ENCODE measurements around the gene RHBDL3. TPM values are rescaled to one million over a fixed set of nuclear protein-coding genes. Genes with fewer than 3 reads are reported as not detected.

Gene RHBDL3
- total RNA-seq, 1 experiment from 2014 or later: 12.5 TPM

- H3K4me1 Mint-ChIP-seq: peaks cover 42 to 45% of the 10 kb centered on the region in 2 experiments
- Histone ChIP-seq H3K23ac (ENCODE audit: insufficient read length, low read depth, low read length) (no peak overlapping the region), H2BK15ac (ENCODE audit: low read depth, low read length) (no peak overlapping the region), H3K23me2 (ENCODE audit: insufficient read length, low read depth, low read length, poor library complexity, severe bottlenecking) (no peaks in the 10 kb centered on the region), H3K9ac (ENCODE audit: extremely low read depth, insufficient read length, low read length) (no peak overlapping the region), H4K91ac (ENCODE audit: insufficient read length, low read depth, low read length) (no peak overlapping the region), H3K4me1 (ENCODE audit: insufficient read depth, low read length) (peaks cover 15% of the 10 kb centered on the region; the same call in 1 of the 2 replicates), H3K18ac (ENCODE audit: insufficient read length, low read depth, low read length) (no peak overlapping the region), H4K20me1 (ENCODE audit: control insufficient read depth, insufficient read depth, insufficient read length) (no peaks in the 10 kb centered on the region), H2AFZ (ENCODE audit: low read length) (no peak overlapping the region), H2BK12ac (ENCODE audit: insufficient read length, low read depth, low read length) (no peak overlapping the region), H3K56ac (ENCODE audit: insufficient read length, low read depth, low read length) (no peak overlapping the region), H3T11ph (ENCODE audit: low read length) (no peak overlapping the region), H2AK5ac (ENCODE audit: insufficient read length, low read length) (no peak overlapping the region), H3K79me2 (ENCODE audit: insufficient read depth, low read length) (no peaks in the 10 kb centered on the region), H3K4me2 (ENCODE audit: insufficient read depth, insufficient read length, low read length) (no peak overlapping the region), H3K27ac (ENCODE audit: insufficient read length, low read depth, low read length) (no peak overlapping the region), H4K8ac (replicated peaks; ENCODE audit: insufficient read length, low read depth, low read length) (no peak overlapping the region), H3K27me3 (ENCODE audit: insufficient read depth, low read length) (no peaks in the 10 kb centered on the region), H2BK20ac (ENCODE audit: low read depth, low read length, poor library complexity, severe bottlenecking) (no peak overlapping the region), H3K79me1 (ENCODE audit: insufficient read depth, low read depth, low read length, poor library complexity, severe bottlenecking) (no peaks in the 10 kb centered on the region), H3K4ac (ENCODE audit: low read depth, low read length) (no peak overlapping the region), H4K5ac (ENCODE audit: insufficient read length, low read depth, low read length) (no peak overlapping the region), H3K14ac (ENCODE audit: insufficient read depth, low read length) (no peak overlapping the region), H3K9me3 (ENCODE audit: control insufficient read depth, low read depth, low read length) (no peaks in the 10 kb centered on the region), H2BK5ac (ENCODE audit: insufficient read length, low read length) (no peak overlapping the region), H2BK120ac (ENCODE audit: low read depth, low read length, poor library complexity, severe bottlenecking) (no peak overlapping the region)
- no peak for DNase-seq
- no peak overlapping the region; a peak in 1 of 5 replicates for H3K4me3 Mint-ChIP-seq
- H3K27me3 Mint-ChIP-seq (ENCODE audit: low read depth): no peaks in the 10 kb centered on the region
- H3K36me3 Mint-ChIP-seq (ENCODE audit: insufficient read depth in 1 of 3, low read depth in 3 of 3): peaks cover 0 to 27% (median 0%) of the 10 kb centered on the region in 3 experiments; a peak in 3 of 7 replicates
- WGBS (ENCODE audit: extremely low coverage, insufficient read length, low lambda C conversion rate): no CpG with 5 or more reads among the region's 7 CpGs
- no peaks in the 10 kb centered on the region for H3K9me3 Mint-ChIP-seq
- peak overlapping the region in 1 of 3 experiments; percentile 75; a peak in 2 of 7 replicates for H3K27ac Mint-ChIP-seq
- no peak for TF ChIP-seq CTCF (conservative IDR thresholded peaks at IDR 0.05)
These were observed 34.0 kb downstream of the RHBDL3 start for GRCh38 chr17:32299580-32300164.
